ENCODE measurements around the gene ACSL6.

DNA sequence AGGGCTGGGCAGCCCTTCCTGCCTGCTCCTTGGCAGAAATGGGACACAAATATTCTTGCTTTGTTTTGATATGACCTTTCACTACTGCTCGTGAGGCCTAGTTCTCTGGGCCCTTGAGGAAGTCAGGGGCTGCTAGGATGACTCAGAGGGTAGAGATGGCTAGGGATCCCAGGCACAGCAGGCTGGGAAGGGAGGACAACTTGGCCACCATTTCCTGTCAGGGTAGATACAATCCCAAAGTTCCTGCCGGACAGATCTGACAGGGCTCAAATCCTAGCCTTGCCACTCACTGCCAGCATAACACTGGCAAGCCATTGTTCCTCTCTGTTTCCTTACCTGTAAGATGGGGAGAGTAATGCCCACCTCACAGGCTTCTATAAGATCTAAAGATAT lies 34.2 kb downstream of the ACSL6 start:
- TF ChIP-seq POLR2AphosphoS5 (IDR thresholded peaks at IDR 0.05; ENCODE audit: low read depth, low read length) (no peak), POLR2A (IDR thresholded peaks at IDR 0.05; ENCODE audit: low read depth, low read length) (no peak), TAF1 (IDR thresholded peaks at IDR 0.05; ENCODE audit: low read depth, low read length) (no peak), POU2F2 (IDR thresholded peaks at IDR 0.05; ENCODE audit: low read depth, low read length) (no peak), SPI1 (IDR thresholded peaks at IDR 0.05; ENCODE audit: low read depth, low read length) (no peak)
